ENCODE results near the gene AGTRAP. TPM values are rescaled to one million over a fixed set of nuclear protein-coding genes. Genes with fewer than 3 reads are reported as not detected.

Gene AGTRAP
- total and polyA plus RNA-seq, 9 of the 15 experiments (the other 6 are each of a cell fraction or from before 2014, with no cell fraction given), result 26.8 to 105 (median 57.5) TPM

GRCh38 chr1:11735854-11736745, at the start of gene AGTRAP (continued):
- TF ChIP-seq CCNT2 (IDR thresholded peaks at IDR 0.05; ENCODE audit: borderline replicate concordance, extremely low read depth, insufficient read length, low read depth, low read length), result peak; percentile 43
- peak; percentile 96 for TF ChIP-seq LARP7 (IDR thresholded peaks at IDR 0.05)
- peak; percentile 51 for TF ChIP-seq FOS (IDR thresholded peaks at IDR 0.05; ENCODE audit: extremely low read depth, insufficient read length)
- TF ChIP-seq MNT (conservative IDR thresholded peaks at IDR 0.05), result peak; percentile 96 to 97
- TF ChIP-seq GTF2F1 (IDR thresholded peaks at IDR 0.05; ENCODE audit: low read depth, low read length), result peak; percentile 73; the same call in 1 of the 2 replicates
- 0 out of 2 replicates have a peak, but pooled peaks have one; percentile 32 for TF ChIP-seq FOXO4 (CRISPR knock-in tag; IDR thresholded peaks at IDR 0.05)
- TF ChIP-seq ZNF740 (CRISPR knock-in tag; IDR thresholded peaks at IDR 0.05), result peak; percentile 46; the same call in 1 of the 2 replicates
- TF ChIP-seq ZNF740 (tag; IDR thresholded peaks at IDR 0.05), result no peak
- no peak; the same call in 1 of the 2 replicates for TF ChIP-seq ATF4 (CRISPR knock-in tag; IDR thresholded peaks at IDR 0.05)
- TF ChIP-seq ETS1 (conservative IDR thresholded peaks at IDR 0.05; ENCODE audit: control insufficient read depth, low read depth, low read length), result peak; percentile 93
